PC-3 (cell line): ENCODE measurements around the gene ZDHHC24. TPM values are rescaled to one million over a fixed set of nuclear protein-coding genes. Genes with fewer than 3 reads are reported as not detected.

Experiments
- ATAC-seq: fragments of 200-7000 bp; cut with Tn5 transposase; 2 replicates; pipeline ENCODE4 v1.9.1; 2020; ENCODE audit warnings: mild to moderate bottlenecking, moderate library complexity
- BruUV-seq: library from RNA; stranded (reverse); fragments of 400-500 nt; replicated peaks from 2 replicates; lab custom pipeline; 2021; lab: Mats Ljungman, UMichigan
- CTCF ChIA-PET: fragments of 300-600 bp; sonication (Branson Sonifier 250); formaldehyde crosslinking; loops from one replicate; lab custom pipeline; 2022; ENCODE audit warnings: antibody characterized with exemption; lab: Charles Lee
- POLR2A ChIA-PET: fragments of 300-600 bp; sonication (Branson Sonifier 250); formaldehyde crosslinking; loops from one replicate; lab custom pipeline; 2022; ENCODE audit warnings: antibody characterized with exemption; ENCODE audit not compliant: unreplicated experiment; lab: Charles Lee
- DNase-seq: peaks from one replicate; pipeline ENCODE4 v3.0.0-alpha.2; 2015
- H2AFZ ChIP-seq: fragments of 300-600 bp; sonication (generic); 2 replicates; pipeline ENCODE4 v1.6.0; 2016; ENCODE audit warnings: antibody characterized with exemption, low read length
- H3F3A ChIP-seq: fragments of 300-600 bp; sonication (generic); one replicate; pipeline ENCODE4 v1.6.0; 2017; ENCODE audit warnings: antibody characterized with exemption, low read length, control low read depth, mild to moderate bottlenecking; ENCODE audit not compliant: unreplicated experiment
- H3K27ac ChIP-seq: fragments of 300-600 bp; sonication (generic); 2 replicates; pipeline ENCODE4 v1.5.1; 2016; ENCODE audit warnings: mild to moderate bottlenecking, low read length
- H3K27me3 ChIP-seq: fragments of 300-600 bp; sonication (generic); 2 replicates; pipeline ENCODE4 v1.6.1; 2016; ENCODE audit warnings: low read length, mixed read lengths
- H3K36me3 ChIP-seq: fragments of 300-600 bp; sonication (generic); 2 replicates; pipeline ENCODE4 v1.6.1; 2016; ENCODE audit warnings: low read depth, mixed run types, low read length, mixed read lengths
- H3K4me1 ChIP-seq: fragments of 300-600 bp; sonication (generic); 2 replicates; pipeline ENCODE4 v1.5.1; 2016; ENCODE audit warnings: low read length; ENCODE audit not compliant: insufficient read depth
- H3K4me2 ChIP-seq: fragments of 300-600 bp; sonication (generic); 2 replicates; pipeline ENCODE4 v1.6.0; 2016; ENCODE audit warnings: low read length
- H3K4me3 ChIP-seq: fragments of 300-600 bp; sonication (generic); 2 replicates; pipeline ENCODE4 v1.5.1; 2016; ENCODE audit warnings: mild to moderate bottlenecking, low read length, mixed read lengths
- H3K79me2 ChIP-seq: fragments of 300-600 bp; sonication (generic); 2 replicates; pipeline ENCODE4 v1.6.1; 2017; ENCODE audit warnings: low read length, mixed read lengths
- H3K9ac ChIP-seq: fragments of 300-600 bp; sonication (generic); 2 replicates; pipeline ENCODE4 v1.6.0; 2016; ENCODE audit warnings: mild to moderate bottlenecking, low read length
- H3K9me2 ChIP-seq: fragments of 300-600 bp; sonication (generic); replicated peaks from 2 replicates; pipeline ENCODE4 v1.6.1; 2016; ENCODE audit warnings: mixed run types, low read length, mixed read lengths
- H3K9me3 ChIP-seq: fragments of 300-600 bp; sonication (generic); 2 replicates; pipeline ENCODE4 v1.6.1; 2016; ENCODE audit warnings: low read length, mixed read lengths
- H4K20me1 ChIP-seq: fragments of 300-600 bp; sonication (generic); 2 replicates; pipeline ENCODE4 v1.6.1; 2016; ENCODE audit warnings: low read length, mixed read lengths
- EZH2 ChIP-seq: fragments of 300-600 bp; sonication (generic); IDR thresholded peaks from one replicate; pipeline ENCODE4 v1.6.1; 2017; ENCODE audit warnings: antibody characterized with exemption, mild to moderate bottlenecking, low read length; ENCODE audit not compliant: unreplicated experiment
- EZH2phosphoT487 ChIP-seq: fragments of 300-600 bp; sonication (generic); IDR thresholded peaks from 2 replicates; pipeline ENCODE4 v1.6.1; 2018; ENCODE audit warnings: mild to moderate bottlenecking, antibody characterized with exemption, low read length, borderline replicate concordance
- intact Hi-C: fragments of 100-400 bp; cut with micrococcal nuclease; formaldehyde crosslinking; loops from 2 replicates; pipeline ENCODE4 v1.9.0; 2023
- total RNA-seq: library from RNA; depleted of rRNA; stranded (reverse); fragments of >200 nt; gene quantifications from 2 replicates; pipeline ENCODE4 v1.2.3, GENCODE V29; 2014
- TF ChIP-seq, protein P1 (sequence below): fragments of 300-600 bp; sonication (generic); conservative IDR thresholded peaks from 2 replicates; pipeline ENCODE4 v1.5.1; 2017; ENCODE audit warnings: antibody characterized with exemption, low read depth, mild to moderate bottlenecking, low read length

The ZDHHC24 gene
- total RNA-seq, 1 experiment from 2014 or later, result 15.1 TPM

- Histone ChIP-seq H3K9ac (no peak overlapping the region), H3F3A (no peaks in the 10 kb centered on the region), H4K20me1 (no peaks in the 10 kb centered on the region), H3K79me2 (no peaks in the 10 kb centered on the region), H3K36me3 (no peaks in the 10 kb centered on the region), H3K4me3 (no peak overlapping the region), H3K4me2 (no peak overlapping the region), H3K27ac (no peak overlapping the region), H3K4me1 (no peaks in the 10 kb centered on the region), H3K9me2 (no peaks in the 10 kb centered on the region), H3K9me3 (no peaks in the 10 kb centered on the region), H3K27me3 (no peaks in the 10 kb centered on the region), H2AFZ (no peak overlapping the region)
- TF ChIP-seq EZH2 (no peak), EZH2phosphoT487 (no peak)
- ChIA-PET CTCF (no interaction called here), POLR2A (no interaction called here)
- ATAC-seq, result no peak
- BruUV-seq, result no TSS peak
- intact Hi-C loops, result no loop called here
- no peak for DNase-seq
Measured at GRCh38 chr11:66559142-66559865, 13.5 kb upstream of the ZDHHC24 start.

GRCh38 chr11:66557733-66558326 is 12.0 kb upstream of the ZDHHC24 start:
- ChIA-PET POLR2A (no interaction called here), CTCF (interaction anchor here (0.7 kb wide), 1 partner anchor 34 kb away, joined by 4 read pairs; no protein-coding TSS in a partner anchor)
- BruUV-seq, result no TSS peak
- Histone ChIP-seq H3K9ac (no peak overlapping the region), H3K4me1 (no peaks in the 10 kb centered on the region), H3K27ac (no peak overlapping the region), H4K20me1 (no peaks in the 10 kb centered on the region), H3K9me3 (no peaks in the 10 kb centered on the region), H3K36me3 (no peaks in the 10 kb centered on the region), H3F3A (no peaks in the 10 kb centered on the region), H3K4me3 (no peak overlapping the region), H2AFZ (no peak overlapping the region), H3K9me2 (no peaks in the 10 kb centered on the region), H3K79me2 (no peaks in the 10 kb centered on the region), H3K4me2 (no peak overlapping the region), H3K27me3 (no peaks in the 10 kb centered on the region)
- intact Hi-C loops, result no loop called here
- ATAC-seq, result no peak
- no peak for DNase-seq
- TF ChIP-seq, protein P1, sequence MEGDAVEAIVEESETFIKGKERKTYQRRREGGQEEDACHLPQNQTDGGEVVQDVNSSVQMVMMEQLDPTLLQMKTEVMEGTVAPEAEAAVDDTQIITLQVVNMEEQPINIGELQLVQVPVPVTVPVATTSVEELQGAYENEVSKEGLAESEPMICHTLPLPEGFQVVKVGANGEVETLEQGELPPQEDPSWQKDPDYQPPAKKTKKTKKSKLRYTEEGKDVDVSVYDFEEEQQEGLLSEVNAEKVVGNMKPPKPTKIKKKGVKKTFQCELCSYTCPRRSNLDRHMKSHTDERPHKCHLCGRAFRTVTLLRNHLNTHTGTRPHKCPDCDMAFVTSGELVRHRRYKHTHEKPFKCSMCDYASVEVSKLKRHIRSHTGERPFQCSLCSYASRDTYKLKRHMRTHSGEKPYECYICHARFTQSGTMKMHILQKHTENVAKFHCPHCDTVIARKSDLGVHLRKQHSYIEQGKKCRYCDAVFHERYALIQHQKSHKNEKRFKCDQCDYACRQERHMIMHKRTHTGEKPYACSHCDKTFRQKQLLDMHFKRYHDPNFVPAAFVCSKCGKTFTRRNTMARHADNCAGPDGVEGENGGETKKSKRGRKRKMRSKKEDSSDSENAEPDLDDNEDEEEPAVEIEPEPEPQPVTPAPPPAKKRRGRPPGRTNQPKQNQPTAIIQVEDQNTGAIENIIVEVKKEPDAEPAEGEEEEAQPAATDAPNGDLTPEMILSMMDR, result no peak
- TF ChIP-seq EZH2phosphoT487 (no peak), EZH2 (no peak)

GRCh38 chr11:66556086-66556485 is 10.2 kb upstream of the ZDHHC24 start:
- POLR2A ChIA-PET, result no interaction called here
- H3K9me2 ChIP-seq, result no peaks in the 10 kb centered on the region

More at GRCh38 chr11:66556086-66556485, 10.2 kb upstream of the ZDHHC24 start:
- TF ChIP-seq EZH2phosphoT487, result no peak
- TF ChIP-seq, protein P1, result no peak
- TF ChIP-seq EZH2, result no peak
- intact Hi-C loops, result no loop called here
- H3K27ac ChIP-seq, result no peak overlapping the region
- H3K27me3 ChIP-seq, result no peaks in the 10 kb centered on the region
- H2AFZ ChIP-seq, result no peak overlapping the region
- H3K79me2 ChIP-seq, result no peaks in the 10 kb centered on the region
- DNase-seq, result no peak
- no peak for ATAC-seq
- no peak overlapping the region for H3K4me2 ChIP-seq
- no peak overlapping the region for H3K9ac ChIP-seq
- no peaks in the 10 kb centered on the region for H3F3A ChIP-seq
- BruUV-seq, result no TSS peak
- H3K4me1 ChIP-seq, result no peaks in the 10 kb centered on the region
- H3K4me3 ChIP-seq, result no peak overlapping the region
- CTCF ChIA-PET, result no interaction called here
- H4K20me1 ChIP-seq, result no peaks in the 10 kb centered on the region
- no peaks in the 10 kb centered on the region for H3K36me3 ChIP-seq
- H3K9me3 ChIP-seq, result no peaks in the 10 kb centered on the region
